Large intestine (tissue), 3 donors: ENCODE results near the gene SYNPO2. TPM values are rescaled to one million over a fixed set of nuclear protein-coding genes. Genes with fewer than 3 reads are reported as not detected.
"Not testable (repeated sequence)": the region's sequence is repeated elsewhere in the genome, so short reads cannot be mapped to it uniquely, and the experiment has no call there.

Source experiments
- DNase-seq, 2 donors: peaks; one replicate each; pipeline versions ENCODE4 v3.0.0 to v3.0.0-alpha.2; 2013
- H3K27ac ChIP-seq: one replicate; pipeline ENCODE4 v1.5.1; 2013; ENCODE audit warnings: low read length
- H3K27me3 ChIP-seq: 2 replicates; pipeline ENCODE4 v1.6.1; 2013; ENCODE audit warnings: low read length; ENCODE audit not compliant: control insufficient read depth, insufficient read depth
- H3K36me3 ChIP-seq: 2 replicates; pipeline ENCODE4 v1.6.1; 2013; ENCODE audit warnings: low read length; ENCODE audit not compliant: control insufficient read depth, insufficient read depth
- H3K4me1 ChIP-seq: one replicate; pipeline ENCODE4 v1.6.1; 2013; ENCODE audit warnings: low read length; ENCODE audit not compliant: control insufficient read depth, insufficient read depth
- H3K4me3 ChIP-seq: one replicate; pipeline ENCODE4 v1.5.1; 2013; ENCODE audit warnings: low read length
- H3K9me3 ChIP-seq: one replicate; pipeline ENCODE4 v1.6.1; 2013; ENCODE audit warnings: mild to moderate bottlenecking, low read depth, low read length, moderate library complexity; ENCODE audit not compliant: control insufficient read depth
- WGBS: methylation state at CpG from one replicate; pipeline ENCODE4 v1.1.5; 2013; ENCODE audit warnings: low lambda C conversion rate; ENCODE audit not compliant: insufficient coverage; 5-methylcytosine and 5-hydroxymethylcytosine counted together
- polyA plus RNA-seq: library from polyadenylated mRNA; unstranded; fragments of 120-200 nt; gene quantifications from one replicate; pipeline ENCODE4 v1.2.1, GENCODE V29; 2013

Gene SYNPO2
- polyA plus RNA-seq, 1 donor, result 81.2 TPM

DNA sequence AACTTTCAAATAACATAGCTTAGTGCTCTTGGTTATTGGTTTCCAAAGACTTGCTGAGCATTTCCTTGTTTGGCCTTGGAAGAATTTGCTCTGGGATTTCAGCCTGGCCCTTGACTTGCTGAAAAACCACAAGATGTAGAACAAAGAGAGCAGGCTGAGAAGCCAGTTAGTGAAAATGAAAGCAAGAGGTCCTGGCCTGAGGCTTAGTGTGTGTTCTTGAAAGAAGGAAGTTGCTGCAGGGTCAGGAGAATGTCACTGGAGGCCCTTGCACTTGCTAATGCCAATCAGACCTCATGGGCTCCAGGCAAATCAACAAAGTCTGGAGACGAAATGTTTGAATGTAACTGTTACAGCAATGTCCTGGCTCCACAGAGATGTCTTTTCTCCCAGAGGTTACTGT lies 79.4 kb downstream of the SYNPO2 start:
- H3K4me3 ChIP-seq, result no peak overlapping the region
- no CpG with 5 or more reads among the region's 1 CpG for WGBS
- H3K36me3 ChIP-seq, result no peaks in the 10 kb centered on the region
- peak overlapping the region; percentile 61 for H3K27ac ChIP-seq
- H3K27me3 ChIP-seq, result no peaks in the 10 kb centered on the region
- H3K4me1 ChIP-seq, result peaks cover 16% of the 10 kb centered on the region
- H3K9me3 ChIP-seq, result no peaks in the 10 kb centered on the region
- DNase-seq, result peak; percentile 66 to 86

DNA sequence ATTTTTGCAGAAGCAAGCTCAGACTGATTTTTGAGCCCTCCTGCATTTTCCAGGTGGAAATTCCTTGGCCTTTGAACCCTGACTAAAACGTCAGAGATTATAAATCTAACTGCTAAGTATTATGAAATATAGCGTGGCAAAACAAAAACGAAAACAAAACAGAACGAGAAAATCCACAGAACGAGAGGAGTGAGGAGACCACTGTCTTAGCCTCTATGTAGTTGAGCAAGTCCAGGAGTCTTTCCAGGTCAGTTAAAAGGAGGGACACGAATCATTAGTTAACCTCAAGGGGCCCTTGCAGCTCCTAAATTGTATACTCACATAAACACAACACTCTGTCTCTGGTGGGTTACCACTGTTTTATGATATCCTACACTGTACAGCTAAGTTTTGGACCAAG lies 80.2 kb downstream of the SYNPO2 start:
- Histone ChIP-seq H3K9me3 (no peaks in the 10 kb centered on the region), H3K4me3 (no peak overlapping the region), H3K27ac (peak overlapping the region; percentile 61), H3K27me3 (no peaks in the 10 kb centered on the region), H3K4me1 (peaks cover 16% of the 10 kb centered on the region), H3K36me3 (no peaks in the 10 kb centered on the region)
- peak in 1 of 2 donors; percentile 37 for DNase-seq
- 18% methylated on average over 2 of the region's 6 CpGs for WGBS

DNA sequence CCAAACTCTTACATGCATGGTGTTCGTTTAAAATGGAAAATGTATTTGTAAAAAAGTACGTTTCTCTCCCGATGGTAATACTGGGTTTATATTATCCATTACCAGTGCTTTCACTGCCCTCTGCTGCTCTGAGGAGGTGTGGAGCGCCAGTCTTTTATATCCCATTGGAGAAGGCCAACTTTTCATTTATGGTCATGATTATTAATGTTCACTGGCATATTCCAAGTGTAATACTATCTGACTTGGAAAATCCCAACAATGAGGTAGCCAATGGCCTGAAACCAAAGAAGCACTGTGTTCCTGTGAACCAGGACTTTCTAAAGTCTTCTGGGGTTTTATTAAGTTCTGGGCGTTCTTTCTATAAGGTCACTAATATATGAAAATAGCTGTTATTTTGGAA lies 80.7 kb downstream of the SYNPO2 start:
- Histone ChIP-seq H3K27ac (no peak overlapping the region), H3K4me1 (peaks cover 16% of the 10 kb centered on the region), H3K9me3 (no peaks in the 10 kb centered on the region), H3K4me3 (no peak overlapping the region), H3K27me3 (no peaks in the 10 kb centered on the region), H3K36me3 (no peaks in the 10 kb centered on the region)
- DNase-seq, result peak in 1 of 2 donors; percentile 54
- WGBS, result 25% methylated on average over 2 of the region's 5 CpGs

DNA sequence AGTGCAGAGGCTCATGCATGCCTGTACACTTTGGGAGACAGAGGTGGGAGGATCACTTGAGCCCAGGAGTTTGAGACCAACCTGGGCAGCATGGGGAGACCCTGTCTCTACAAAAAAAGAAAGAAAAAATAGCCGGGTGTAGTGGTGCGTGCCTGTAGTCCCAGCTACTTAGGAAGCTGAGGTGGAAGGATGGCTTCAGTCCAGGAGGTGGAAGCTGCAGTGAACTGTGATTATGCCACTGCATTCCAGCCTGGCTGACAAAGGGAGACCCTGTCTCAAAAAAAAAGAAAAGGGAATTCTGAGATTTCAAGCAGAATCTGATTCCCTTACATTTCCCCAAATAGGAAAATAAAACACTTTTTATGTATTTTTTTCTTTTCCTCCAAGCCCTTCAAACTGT lies 83.5 kb downstream of the SYNPO2 start:
- no peak overlapping the region for H3K4me3 ChIP-seq
- WGBS, result no CpG with 5 or more reads among the region's 2 CpGs
- no peak for DNase-seq
- no peak overlapping the region for H3K27ac ChIP-seq
- no peaks in the 10 kb centered on the region for H3K27me3 ChIP-seq
- no peaks in the 10 kb centered on the region for H3K9me3 ChIP-seq
- H3K4me1 ChIP-seq, result peaks cover 28% of the 10 kb centered on the region
- H3K36me3 ChIP-seq, result no peaks in the 10 kb centered on the region

DNA sequence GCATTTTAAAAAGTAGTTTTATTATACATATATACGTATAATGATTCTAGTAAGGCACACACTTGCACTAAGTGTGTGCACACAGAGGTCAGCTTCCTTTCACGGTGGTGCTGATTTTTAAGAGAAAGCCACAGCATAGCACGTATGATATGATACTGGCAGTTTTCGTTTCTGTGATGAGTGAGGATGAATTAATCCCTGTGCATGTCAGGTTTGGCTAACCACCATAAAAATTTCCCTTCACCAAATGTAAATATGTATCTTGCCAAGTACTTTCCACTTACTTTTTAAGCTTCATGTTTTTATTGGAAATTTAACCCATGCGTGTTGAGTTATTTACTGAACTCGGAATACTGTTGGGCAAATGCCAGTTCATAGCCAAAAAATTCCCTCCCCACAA lies 84.6 kb downstream of the SYNPO2 start:
- Histone ChIP-seq H3K4me1 (peaks cover 20% of the 10 kb centered on the region), H3K4me3 (no peak overlapping the region), H3K27ac (no peak overlapping the region), H3K27me3 (no peaks in the 10 kb centered on the region), H3K9me3 (no peaks in the 10 kb centered on the region), H3K36me3 (no peaks in the 10 kb centered on the region)
- WGBS, result 62% methylated on average over 3 of the region's 6 CpGs
- DNase-seq, result no peak

DNA sequence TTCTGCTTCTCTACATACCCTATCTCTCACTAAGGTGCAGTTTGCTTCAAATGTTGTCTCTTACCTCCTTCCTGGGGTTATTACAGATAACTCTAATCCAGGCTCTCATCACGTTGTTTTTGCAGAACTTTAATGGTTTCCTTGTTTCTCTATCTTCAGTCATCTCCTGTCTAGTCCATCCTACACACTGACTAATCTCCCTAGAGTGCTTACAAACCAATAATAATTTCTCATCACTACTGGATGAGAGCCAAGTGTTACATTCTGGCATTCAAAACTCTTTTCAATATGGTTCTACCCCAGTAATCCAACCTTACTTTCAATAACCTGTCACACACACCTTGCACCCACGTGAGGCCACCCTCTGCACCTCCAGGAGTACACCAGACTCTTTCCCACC lies 86.1 kb downstream of the SYNPO2 start:
- DNase-seq, result no peak
- Histone ChIP-seq H3K4me1 (peaks cover 12% of the 10 kb centered on the region), H3K27me3 (no peaks in the 10 kb centered on the region), H3K9me3 (no peaks in the 10 kb centered on the region), H3K4me3 (no peak overlapping the region), H3K36me3 (no peaks in the 10 kb centered on the region), H3K27ac (peak overlapping the region; percentile 28)
- 20% methylated on average over 1 of the region's 2 CpGs for WGBS

DNA sequence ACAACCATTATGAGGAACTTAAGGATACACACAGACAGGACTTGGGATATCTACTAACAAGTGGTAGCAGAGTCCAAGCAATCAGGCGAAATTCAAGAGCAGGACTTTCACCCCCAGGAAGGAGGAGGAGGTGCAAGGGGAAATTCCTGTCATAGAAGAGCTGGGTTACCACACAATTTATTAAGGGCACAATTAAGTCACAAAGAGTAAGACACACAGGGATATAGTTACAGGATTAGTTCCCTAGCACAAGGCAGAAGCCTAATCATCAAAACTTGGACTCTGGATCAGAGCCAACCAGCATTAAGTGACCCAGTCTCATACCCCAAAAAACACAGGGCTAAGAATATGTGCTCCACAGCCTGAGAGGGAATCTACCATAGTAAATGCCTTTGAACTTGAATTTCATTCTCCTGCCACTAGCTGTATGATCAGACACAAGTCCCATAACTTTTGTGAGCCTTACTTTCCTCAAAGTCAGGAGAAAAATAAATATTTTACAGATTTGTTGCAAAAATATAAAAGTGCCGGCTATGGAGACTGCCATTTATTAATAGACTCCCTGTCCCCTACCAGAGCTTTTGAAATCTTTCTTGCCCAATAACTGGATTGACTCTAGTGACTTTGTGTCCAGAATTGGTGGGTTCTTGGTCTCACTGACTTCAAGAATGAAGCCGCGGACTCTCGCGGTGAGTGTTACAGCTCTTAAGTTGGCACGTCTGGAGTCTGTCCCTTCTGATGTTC lies 87.0 kb downstream of the SYNPO2 start:
- Histone ChIP-seq H3K36me3 (no peaks in the 10 kb centered on the region), H3K27ac (peak overlapping the region; percentile 28), H3K27me3 (no peaks in the 10 kb centered on the region), H3K4me3 (no peak overlapping the region), H3K4me1 (peaks cover 12% of the 10 kb centered on the region), H3K9me3 (no peaks in the 10 kb centered on the region)
- DNase-seq, result peak; percentile 64 to 84
- 84% methylated on average over 5 of the region's 7 CpGs for WGBS

DNA sequence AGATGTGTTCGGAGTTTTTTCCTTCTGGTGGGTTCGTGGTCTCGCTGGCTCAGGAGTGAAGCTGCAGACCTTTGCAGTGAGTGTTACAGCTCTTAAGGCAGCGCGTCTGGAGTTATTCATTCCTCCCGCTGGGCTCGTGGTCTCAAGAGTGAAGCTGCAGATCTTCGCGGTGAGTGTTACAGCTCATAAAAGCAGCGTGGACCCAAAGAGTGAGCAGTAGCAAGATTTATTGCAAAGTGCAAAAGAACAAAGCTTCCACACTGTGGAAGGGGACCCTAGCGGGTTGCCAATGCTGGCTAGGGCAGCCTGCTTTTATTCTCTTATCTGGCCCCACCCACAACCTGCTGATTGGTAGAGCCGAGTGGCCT lies 87.5 kb downstream of the SYNPO2 start:
- not testable (repeated sequence) for H3K9me3 ChIP-seq, H3K27me3 ChIP-seq, H3K27ac ChIP-seq, DNase-seq, H3K36me3 ChIP-seq, H3K4me3 ChIP-seq
- WGBS, result no CpG with 5 or more reads among the region's 12 CpGs
- H3K4me1 ChIP-seq, result peaks cover 12% of the 10 kb centered on the region

DNA sequence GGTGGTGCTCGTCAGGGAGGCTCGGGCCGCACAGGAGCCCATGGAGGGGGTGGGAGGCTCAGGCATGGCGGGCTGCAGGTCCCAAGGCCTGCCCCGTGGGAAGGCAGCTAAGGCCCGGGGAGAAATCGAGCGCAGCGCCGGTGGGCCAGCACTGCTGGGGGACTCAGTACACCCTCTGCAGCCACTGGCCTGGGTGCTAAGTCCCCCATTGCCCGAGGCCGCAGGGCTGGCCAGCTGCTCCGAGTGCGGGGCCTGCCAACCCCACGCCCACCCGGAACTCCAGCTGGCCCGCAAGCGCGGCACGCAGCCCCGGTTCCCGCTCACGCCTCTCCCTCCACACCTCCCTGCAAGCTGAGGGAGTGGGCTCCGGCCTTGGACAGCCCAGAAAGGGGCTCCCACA lies 88.4 kb downstream of the SYNPO2 start:
- H3K4me1 ChIP-seq, result peaks cover 12% of the 10 kb centered on the region
- not testable (repeated sequence) for H3K36me3 ChIP-seq, H3K27ac ChIP-seq, H3K9me3 ChIP-seq, DNase-seq, H3K4me3 ChIP-seq, H3K27me3 ChIP-seq
- WGBS, result no CpG with 5 or more reads among the region's 24 CpGs

DNA sequence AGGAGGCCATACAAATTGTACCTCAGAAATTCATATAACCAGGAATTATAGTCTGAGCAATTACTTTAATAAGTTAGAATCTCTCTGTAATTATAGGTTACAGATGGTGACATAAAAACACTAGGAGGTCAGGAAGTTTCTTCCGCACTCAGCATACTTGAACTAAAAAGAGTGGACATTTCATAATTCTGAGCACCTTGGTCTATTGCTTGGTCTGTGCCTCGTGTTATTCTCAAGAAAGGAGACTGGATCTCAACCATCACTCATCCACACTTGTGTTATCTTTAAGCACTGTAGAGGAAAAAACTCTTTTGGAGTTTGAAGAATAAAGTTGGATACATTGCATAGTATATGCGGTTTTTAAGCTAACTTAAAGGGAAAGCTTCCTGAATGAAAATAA lies 91.1 kb downstream of the SYNPO2 start:
- no peak overlapping the region for H3K27ac ChIP-seq
- H3K36me3 ChIP-seq, result no peaks in the 10 kb centered on the region
- no peaks in the 10 kb centered on the region for H3K9me3 ChIP-seq
- no peak overlapping the region for H3K4me3 ChIP-seq
- H3K4me1 ChIP-seq, result peaks cover 9% of the 10 kb centered on the region
- WGBS, result 100% methylated on average over 1 of the region's 3 CpGs
- DNase-seq, result no peak
- no peaks in the 10 kb centered on the region for H3K27me3 ChIP-seq

DNA sequence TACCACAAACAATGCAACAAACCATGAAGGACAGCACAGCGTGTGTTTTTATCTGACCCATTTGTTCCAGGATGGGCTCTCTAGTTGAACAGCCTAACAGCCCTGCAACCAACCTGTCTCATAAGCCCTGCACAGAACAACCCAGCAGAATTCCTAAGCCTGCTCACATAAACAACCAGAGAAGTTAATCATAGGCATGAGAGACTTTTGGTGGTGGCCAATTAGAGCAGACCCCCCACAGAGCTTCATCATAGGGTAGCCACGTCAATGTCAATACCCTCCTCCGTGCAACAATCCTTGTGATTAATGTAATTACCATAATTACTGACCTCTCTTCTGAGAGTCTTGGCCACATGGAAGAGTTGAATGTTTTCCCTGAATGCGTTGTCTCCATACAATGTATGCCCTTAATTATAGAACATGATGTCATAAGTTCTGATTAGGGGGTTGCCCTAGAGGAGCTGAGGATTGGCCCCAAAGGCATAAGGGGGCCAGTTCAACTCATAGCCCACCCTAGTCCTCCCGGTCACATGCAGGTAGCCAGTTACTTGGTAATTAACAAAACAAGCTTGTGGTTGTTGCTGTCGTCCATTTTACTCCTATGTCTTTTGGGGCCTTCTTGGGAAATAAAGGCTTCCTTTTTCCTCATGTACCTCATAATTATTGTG lies 92.7 kb downstream of the SYNPO2 start:
- H3K27me3 ChIP-seq, result no peaks in the 10 kb centered on the region
- no peaks in the 10 kb centered on the region for H3K4me1 ChIP-seq
- peak overlapping the region; percentile 13 for H3K27ac ChIP-seq
- H3K36me3 ChIP-seq, result no peaks in the 10 kb centered on the region
- H3K9me3 ChIP-seq, result no peaks in the 10 kb centered on the region
- no CpG with 5 or more reads among the region's 6 CpGs for WGBS
- H3K4me3 ChIP-seq, result no peak overlapping the region
- DNase-seq, result no peak
